SU-DHL-6 (cell line): ENCODE results near the gene AQP2.

ENCODE experiments used
- H2AFZ ChIP-seq: fragments of 200-600 bp; sonication (generic); 2 replicates; pipeline ENCODE4 v1.6.1; 2014; ENCODE audit warnings: low read depth, mild to moderate bottlenecking, moderate library complexity, mixed read lengths, antibody characterized with exemption, low read length; ENCODE audit not compliant: severe bottlenecking
- H3F3A ChIP-seq: fragments of 200-600 bp; shearing (Covaris generic); 2 replicates; pipeline ENCODE4 v1.6.0; 2016; ENCODE audit warnings: antibody characterized with exemption, mild to moderate bottlenecking; ENCODE audit not compliant: insufficient read depth
- H3K27ac ChIP-seq: fragments of 200-600 bp; sonication (generic); 2 replicates; pipeline ENCODE4 v1.5.1; 2016; ENCODE audit warnings: low read depth, mild to moderate bottlenecking, low read length, moderate library complexity, mixed read lengths
- H3K27me3 ChIP-seq: fragments of 200-600 bp; sonication (generic), shearing (Covaris generic); 2 replicates; pipeline ENCODE4 v1.6.0; 2014; ENCODE audit warnings: mild to moderate bottlenecking, low read length
- H3K36me3 ChIP-seq: fragments of 200-600 bp; sonication (generic); 2 replicates; pipeline ENCODE4 v1.6.1; 2014; ENCODE audit warnings: mild to moderate bottlenecking, low read length, mixed read lengths
- H3K4me2 ChIP-seq: fragments of 300-600, 200-600 bp; shearing (Covaris generic), sonication (generic); 2 replicates; pipeline ENCODE4 v1.6.0; 2014; ENCODE audit warnings: low read length, low read depth, mild to moderate bottlenecking; ENCODE audit not compliant: poor library complexity, severe bottlenecking
- H3K4me3 ChIP-seq: fragments of 200-600 bp; sonication (generic); 2 replicates; pipeline ENCODE4 v1.5.1; 2014; ENCODE audit warnings: antibody characterized with exemption, low read length, mild to moderate bottlenecking, mixed read lengths; ENCODE audit not compliant: insufficient read depth, poor library complexity, severe bottlenecking
- H3K79me2 ChIP-seq: fragments of 200-600 bp; sonication (generic); 2 replicates; pipeline ENCODE4 v1.6.1; 2014; ENCODE audit warnings: mild to moderate bottlenecking, low read length, moderate library complexity; ENCODE audit not compliant: insufficient read depth
- H3K9ac ChIP-seq: fragments of 200-600 bp; sonication (generic); 2 replicates; pipeline ENCODE4 v1.7.0; 2014; ENCODE audit warnings: mild to moderate bottlenecking, low read length
- H3K9me2 ChIP-seq: fragments of 200-600 bp; sonication (generic); replicated peaks from 2 replicates; pipeline ENCODE4 v1.6.1; 2014; ENCODE audit warnings: low read length; ENCODE audit not compliant: insufficient read depth
- H3K9me3 ChIP-seq: fragments of 200-600 bp; sonication (generic); 2 replicates; pipeline ENCODE4 v1.6.1; 2014; ENCODE audit warnings: low read length, mixed read lengths; ENCODE audit not compliant: insufficient read depth
- H4K20me1 ChIP-seq: fragments of 200-600 bp; sonication (generic); 2 replicates; pipeline ENCODE4 v1.6.1; 2014; ENCODE audit warnings: low read depth, mild to moderate bottlenecking, antibody characterized with exemption, low read length, moderate library complexity, mixed read lengths
- CTCF ChIP-seq: fragments of 200-600 bp; sonication (generic); IDR thresholded peaks from one replicate; pipeline ENCODE4 v1.5.1; 2017; ENCODE audit warnings: antibody characterized with exemption, mild to moderate bottlenecking, low read length, moderate library complexity; ENCODE audit not compliant: insufficient read depth, poor library complexity, severe bottlenecking
- EZH2phosphoT487 ChIP-seq: fragments of 200-600 bp; sonication (generic), shearing (Covaris generic); conservative IDR thresholded peaks from 2 replicates; pipeline ENCODE4 v1.6.1; 2018; ENCODE audit warnings: mild to moderate bottlenecking, antibody characterized with exemption, low read length, moderate library complexity, mixed read lengths

AQP2 gene

DNA sequence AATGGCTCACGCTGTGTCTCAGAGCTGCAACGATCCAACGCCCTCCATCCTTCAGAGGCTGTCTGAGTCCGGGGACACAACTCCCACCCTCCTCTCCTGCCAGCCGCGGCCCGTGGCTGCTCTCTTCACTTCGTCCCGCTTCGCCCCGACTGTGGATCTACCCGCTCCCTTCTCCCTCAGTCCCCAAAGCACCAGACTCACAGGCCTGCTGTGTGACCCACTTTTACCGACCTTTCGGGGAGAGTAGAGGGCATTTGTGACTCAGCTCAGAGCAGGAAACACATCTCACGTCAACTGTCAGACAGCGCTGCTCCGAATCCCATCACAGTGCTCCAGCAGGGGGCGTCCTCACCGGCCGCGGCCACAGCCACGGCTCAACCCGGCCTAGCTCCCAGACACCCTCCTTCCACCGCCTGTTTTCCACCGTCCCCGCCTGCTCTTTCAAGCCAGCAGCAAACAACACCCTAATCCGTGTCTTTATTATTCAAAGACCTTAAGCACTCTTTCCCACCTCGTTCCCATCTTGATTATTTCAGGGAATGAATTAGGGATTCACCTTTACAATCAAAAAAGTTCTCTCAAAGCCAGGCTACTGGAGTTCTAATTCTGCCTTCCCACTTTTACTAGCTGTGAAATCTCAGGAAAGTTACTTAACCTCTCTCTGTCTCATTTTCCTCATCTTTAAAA is 5.0 kb upstream of the AQP2 start:
- H3K4me3 ChIP-seq, result no peak overlapping the region
- H4K20me1 ChIP-seq, result no peaks in the 10 kb centered on the region
- no peaks in the 10 kb centered on the region for H3K9me3 ChIP-seq
- H3K27me3 ChIP-seq, result no peaks in the 10 kb centered on the region
- H3K9me2 ChIP-seq, result no peaks in the 10 kb centered on the region
- H3F3A ChIP-seq, result no peaks in the 10 kb centered on the region
- peak; percentile 75 for TF ChIP-seq CTCF
- TF ChIP-seq EZH2phosphoT487, result no peak
- H3K79me2 ChIP-seq, result no peaks in the 10 kb centered on the region
- H3K36me3 ChIP-seq, result no peaks in the 10 kb centered on the region
- H3K4me2 ChIP-seq, result no peak overlapping the region
- no peak overlapping the region for H3K27ac ChIP-seq
- H3K9ac ChIP-seq, result no peak overlapping the region
- H2AFZ ChIP-seq, result no peak overlapping the region

DNA sequence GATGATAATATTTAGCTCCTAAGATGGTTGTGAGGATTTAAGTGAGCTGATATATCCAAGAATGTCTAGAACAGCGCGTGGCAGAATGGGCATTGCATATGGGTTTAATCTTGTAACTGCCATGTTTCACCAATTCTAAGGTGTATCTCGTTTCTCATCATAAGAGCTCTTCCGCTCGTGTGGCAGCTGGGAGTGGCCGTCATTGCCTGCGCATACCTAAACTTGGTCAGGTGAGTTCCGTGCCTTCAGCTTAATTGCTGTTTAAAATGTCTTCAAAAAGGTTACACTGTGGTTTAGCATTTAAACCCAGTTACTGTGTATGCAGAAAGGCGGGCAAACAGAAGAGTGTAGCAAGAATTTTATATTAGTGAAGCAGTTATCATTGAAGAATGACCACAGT is 4.5 kb upstream of the AQP2 start:
- H3K36me3 ChIP-seq, result no peaks in the 10 kb centered on the region
- no peaks in the 10 kb centered on the region for H3F3A ChIP-seq
- no peaks in the 10 kb centered on the region for H3K9me3 ChIP-seq
- H3K4me3 ChIP-seq, result no peak overlapping the region
- no peak overlapping the region for H2AFZ ChIP-seq
- no peaks in the 10 kb centered on the region for H4K20me1 ChIP-seq
- no peak overlapping the region for H3K27ac ChIP-seq
- no peaks in the 10 kb centered on the region for H3K79me2 ChIP-seq
- TF ChIP-seq CTCF (no peak), EZH2phosphoT487 (no peak)
- H3K4me2 ChIP-seq, result no peak overlapping the region
- H3K9ac ChIP-seq, result no peak overlapping the region
- no peaks in the 10 kb centered on the region for H3K9me2 ChIP-seq
- H3K27me3 ChIP-seq, result no peaks in the 10 kb centered on the region

DNA sequence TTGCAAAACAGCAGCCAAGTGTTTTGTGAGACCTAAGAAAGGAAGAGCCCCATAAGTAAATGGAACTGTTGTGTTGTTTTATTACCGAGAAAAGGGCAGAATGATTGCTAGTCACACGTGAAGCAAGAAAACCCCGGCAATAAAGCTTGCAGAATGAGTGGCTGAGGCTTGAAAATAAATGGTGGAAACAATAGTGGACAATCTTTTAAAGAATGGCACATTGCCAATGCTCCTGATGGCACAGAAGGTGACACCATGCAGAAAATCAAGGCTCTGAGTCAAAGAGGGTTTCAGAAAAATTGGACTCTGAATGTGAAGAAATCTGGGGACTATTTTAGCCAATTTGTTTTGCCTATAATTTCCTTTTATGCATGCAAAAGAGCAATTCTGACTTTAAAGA is 4.0 kb upstream of the AQP2 start:
- Histone ChIP-seq H3K79me2 (no peaks in the 10 kb centered on the region), H3K9ac (no peak overlapping the region), H3K9me2 (no peaks in the 10 kb centered on the region), H3K36me3 (no peaks in the 10 kb centered on the region), H3K27me3 (no peaks in the 10 kb centered on the region), H3K9me3 (no peaks in the 10 kb centered on the region), H4K20me1 (no peaks in the 10 kb centered on the region), H2AFZ (no peak overlapping the region), H3K4me3 (no peak overlapping the region), H3K4me2 (no peak overlapping the region), H3K27ac (no peak overlapping the region), H3F3A (no peaks in the 10 kb centered on the region)
- TF ChIP-seq EZH2phosphoT487 (no peak), CTCF (no peak)
